GM18499 (cell line): ENCODE results near the gene HMGCR.

ENCODE experiments used
- ATAC-seq: cut with Tn5 transposase; IDR thresholded peaks from one replicate; pipeline ENCODE4 v1.9.1; 2021; ENCODE audit warnings: moderate number of reproducible peaks; ENCODE audit not compliant: insufficient read depth, unreplicated experiment

The HMGCR gene

GRCh38 chr5:75374394-75374814, 37.4 kb downstream of the HMGCR start:
- no peak for ATAC-seq

DNA sequence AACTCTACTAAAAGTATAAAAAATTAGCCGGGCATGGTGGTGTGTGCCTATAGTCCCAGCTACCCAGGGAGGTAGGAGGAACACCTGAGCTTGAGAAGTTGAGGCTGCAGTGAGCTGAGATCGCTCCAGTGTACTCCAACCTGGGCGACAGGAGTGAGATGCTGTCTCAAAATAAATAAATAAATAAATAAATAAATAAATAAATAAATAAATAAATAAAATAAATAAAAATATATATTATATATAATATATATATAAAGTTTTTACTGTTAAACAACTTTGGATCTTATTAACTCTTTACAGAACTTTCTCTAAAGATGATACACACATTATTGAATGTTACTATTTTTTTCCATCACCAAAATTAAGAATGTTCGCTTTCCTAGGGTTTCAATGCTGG, 38.4 kb downstream of the HMGCR start:
- ATAC-seq = no peak

DNA sequence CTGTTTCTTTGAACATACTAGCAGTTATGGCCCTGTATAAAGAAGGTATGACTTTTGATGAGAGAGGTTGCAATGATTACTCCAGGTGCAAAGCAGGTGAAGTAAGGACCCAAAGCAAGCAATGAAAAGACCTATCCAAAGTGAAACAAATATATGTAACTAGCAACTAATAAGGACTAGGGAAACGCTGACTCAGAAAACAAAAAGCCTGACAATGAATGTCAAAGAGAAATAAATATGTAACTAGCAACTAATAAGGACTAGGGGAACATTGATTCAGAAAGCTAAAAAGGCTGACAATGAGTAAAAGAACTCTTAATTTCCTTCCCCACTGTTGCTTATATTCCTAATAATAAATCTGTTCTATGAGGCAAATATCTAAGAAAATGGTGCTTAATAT, 43.1 kb downstream of the HMGCR start:
- ATAC-seq = no peak

- ATAC-seq = no peak
Observed at GRCh38 chr5:75381456-75381855, 44.4 kb downstream of the HMGCR start.

DNA sequence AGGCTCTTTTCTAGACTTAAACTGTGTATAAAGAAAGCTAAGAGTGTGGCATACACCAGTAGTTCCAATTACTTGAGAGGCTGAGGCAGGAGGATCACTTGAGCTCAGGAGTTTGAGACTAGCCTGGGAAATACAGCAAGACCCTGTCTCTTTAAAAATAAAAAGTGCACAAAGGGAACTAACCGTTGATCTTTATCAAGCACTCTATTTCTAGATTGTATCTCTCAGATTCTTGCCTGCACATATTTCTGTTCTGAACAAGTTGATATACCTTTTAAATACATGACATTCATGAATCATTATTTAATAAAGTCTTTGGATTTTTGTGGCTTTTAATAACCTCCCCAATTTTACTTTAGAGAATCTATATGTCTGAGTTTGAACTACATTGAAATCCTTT, 47.2 kb downstream of the HMGCR start:
- ATAC-seq = no peak

- no peak for ATAC-seq
Observed at GRCh38 chr5:75387806-75388205, 50.8 kb downstream of the HMGCR start.

GRCh38 chr5:75389430-75389829, 52.4 kb downstream of the HMGCR start:
- ATAC-seq = no peak

- ATAC-seq = no peak
Observed at GRCh38 chr5:75395277-75395676, 58.3 kb downstream of the HMGCR start.

- ATAC-seq = no peak
Observed at GRCh38 chr5:75405296-75405695, 68.3 kb downstream of the HMGCR start.
